Kidney (tissue), 14 donors: ENCODE measurements around the gene GPR37L1. TPM values are rescaled to one million over a fixed set of nuclear protein-coding genes. Genes with fewer than 3 reads are reported as not detected.

Source experiments
- DNase-seq, 5 donors: peaks; one replicate each; pipeline ENCODE4 v3.0.0-alpha.2; 2013 to 2020
- FAIRE-seq: peaks from 2 replicates; lab custom pipeline; 2012; peaks lifted over from hg19 to GRCh38; lab: Jason Lieb, UNC
- H3K27ac ChIP-seq, 2 donors: one replicate each; pipeline ENCODE4 v1.7.0; 2013; ENCODE audit warnings: low read depth in 2 of 2, low read length in 2 of 2, inconsistent platforms in 1 of 2
- H3K27me3 ChIP-seq: one replicate; pipeline ENCODE4 v1.7.1; 2013; ENCODE audit warnings: low read length, inconsistent platforms; ENCODE audit not compliant: control insufficient read depth, insufficient read depth
- H3K36me3 ChIP-seq, 3 donors: one replicate each; pipeline versions ENCODE4 v1.7.0 to v1.7.1; 2013; ENCODE audit warnings: low read length in 3 of 3, control low read depth in 1 of 3, inconsistent platforms in 1 of 3; ENCODE audit not compliant: insufficient read depth in 3 of 3, control insufficient read depth in 2 of 3
- H3K4me1 ChIP-seq, 3 donors: one replicate each; pipeline versions ENCODE4 v1.7.0 to v1.7.1; 2013; ENCODE audit warnings: low read length in 3 of 3, inconsistent platforms in 1 of 3, low read depth in 1 of 3; ENCODE audit not compliant: control insufficient read depth in 2 of 3, insufficient read depth in 2 of 3
- H3K4me3 ChIP-seq, 3 donors: one replicate each; pipeline versions ENCODE4 v1.7.0 to v1.8.1; 2013; ENCODE audit warnings: low read length in 3 of 3, control low read depth in 1 of 3, inconsistent platforms in 1 of 3
- H3K9ac ChIP-seq, 3 donors: one replicate each; pipeline versions ENCODE4 v1.7.0 to v1.7.1; 2013; ENCODE audit warnings: low read length in 3 of 3, control low read depth in 1 of 3, inconsistent platforms in 1 of 3
- H3K9me3 ChIP-seq, 3 donors: one replicate each; pipeline versions ENCODE4 v1.7.0 to v1.7.1; 2013; ENCODE audit warnings: low read length in 3 of 3, control low read depth in 1 of 3, inconsistent platforms in 1 of 3; ENCODE audit not compliant: control insufficient read depth in 2 of 3, insufficient read depth in 1 of 3
- intact Hi-C: fragments of 100-400 bp; cut with DNase I; formaldehyde crosslinking; loops from one replicate; pipeline ENCODE4 v1.11.1; 2022
- polyA plus RNA-seq: library from polyadenylated mRNA; stranded (reverse); fragments of 350-450 nt; fragmentation: Illumina TruSeq; extraction: RNeasy Lipid Tissue Mini Kit (QIAGEN cat#74804); gene quantifications from one replicate; pipeline ENCODE4 v1.2.3, GENCODE V29; 2014; ENCODE audit warnings: low read depth, low replicate concordance; ENCODE audit not compliant: insufficient read depth
- total RNA-seq: library from RNA; stranded (reverse); fragmentation: NEBNext Ultra II Directional; extraction: Animal tissue kit (Norgen Biotek cat#: 25700); gene quantifications from one replicate; pipeline ENCODE4 v1.2.1, GENCODE V29; 2021
- TF ChIP-seq, protein P1 (sequence below): IDR thresholded peaks from 3 replicates; pipeline ENCODE4 v1.5.1; 2012; ENCODE audit warnings: mild to moderate bottlenecking, moderate library complexity, borderline replicate concordance; ENCODE audit not compliant: insufficient read depth; ENCODE audit errors: extremely low read depth
- donor health status: control.
- donor health status: control.
- donor health status: control.
- donor health status: control.
- donor health status: control.
- donor health status: DM: yes; HTN: yes; CAD: no.
- donor health status: Normal renal cell carcinoma (clear cell type).

The GPR37L1 gene
- total and polyA plus RNA-seq, 2 donors from 2014 or later: 0.13 TPM; not detected in 1

DNA sequence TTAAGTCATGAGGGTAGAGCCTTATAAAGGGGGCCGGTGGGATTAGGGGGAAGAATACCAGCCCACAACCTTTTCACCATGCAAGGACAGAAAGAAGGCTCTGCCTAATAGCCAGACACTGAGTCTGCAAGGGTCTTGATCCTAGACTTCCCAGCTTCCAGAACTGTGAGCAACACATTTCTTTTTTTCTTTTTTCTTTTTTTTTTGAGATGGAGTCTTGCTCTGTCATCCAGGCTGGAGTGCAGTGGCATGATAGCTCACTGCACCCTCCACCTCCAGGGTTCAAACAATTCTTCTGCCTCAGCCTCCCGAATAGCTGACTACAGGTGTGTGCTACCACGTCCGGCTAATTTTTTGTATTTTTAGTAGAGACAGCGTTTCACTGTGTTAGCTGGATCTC, 23.6 kb downstream of the GPR37L1 start:
- TF ChIP-seq, protein P1, sequence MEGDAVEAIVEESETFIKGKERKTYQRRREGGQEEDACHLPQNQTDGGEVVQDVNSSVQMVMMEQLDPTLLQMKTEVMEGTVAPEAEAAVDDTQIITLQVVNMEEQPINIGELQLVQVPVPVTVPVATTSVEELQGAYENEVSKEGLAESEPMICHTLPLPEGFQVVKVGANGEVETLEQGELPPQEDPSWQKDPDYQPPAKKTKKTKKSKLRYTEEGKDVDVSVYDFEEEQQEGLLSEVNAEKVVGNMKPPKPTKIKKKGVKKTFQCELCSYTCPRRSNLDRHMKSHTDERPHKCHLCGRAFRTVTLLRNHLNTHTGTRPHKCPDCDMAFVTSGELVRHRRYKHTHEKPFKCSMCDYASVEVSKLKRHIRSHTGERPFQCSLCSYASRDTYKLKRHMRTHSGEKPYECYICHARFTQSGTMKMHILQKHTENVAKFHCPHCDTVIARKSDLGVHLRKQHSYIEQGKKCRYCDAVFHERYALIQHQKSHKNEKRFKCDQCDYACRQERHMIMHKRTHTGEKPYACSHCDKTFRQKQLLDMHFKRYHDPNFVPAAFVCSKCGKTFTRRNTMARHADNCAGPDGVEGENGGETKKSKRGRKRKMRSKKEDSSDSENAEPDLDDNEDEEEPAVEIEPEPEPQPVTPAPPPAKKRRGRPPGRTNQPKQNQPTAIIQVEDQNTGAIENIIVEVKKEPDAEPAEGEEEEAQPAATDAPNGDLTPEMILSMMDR: no peak

DNA sequence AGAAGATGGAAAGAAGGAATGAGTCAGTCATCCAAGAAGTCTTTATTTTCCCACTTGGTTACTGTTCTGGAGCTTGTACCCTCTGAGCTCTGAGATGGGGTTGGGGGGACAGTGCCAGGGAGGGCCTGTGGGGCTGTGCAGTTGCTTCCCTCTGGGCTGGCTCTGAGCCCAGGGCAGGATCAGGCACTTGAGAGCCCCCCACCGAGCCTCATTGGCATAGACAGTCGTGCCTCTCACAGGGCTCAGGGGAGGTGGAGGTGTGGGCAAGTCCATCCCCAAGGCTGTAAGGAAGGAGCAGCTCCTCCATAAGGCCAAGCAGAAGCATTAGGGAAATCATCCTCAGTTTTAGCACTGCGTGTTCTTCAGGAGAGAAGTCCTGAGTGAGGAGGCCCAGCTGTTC, 24.3 kb downstream of the GPR37L1 start:
- Histone ChIP-seq H3K36me3 (no peaks in the 10 kb centered on the region), H3K4me3 (no peak overlapping the region), H3K4me1 (peaks cover 0 to 12% (median 7%) of the 10 kb centered on the region in 3 donors), H3K27ac (no peak overlapping the region), H3K9me3 (no peaks in the 10 kb centered on the region), H3K9ac (no peak overlapping the region), H3K27me3 (no peaks in the 10 kb centered on the region)
- intact Hi-C loops: no loop called here
- DNase-seq (no peak), FAIRE-seq (no peak)
- TF ChIP-seq, protein P1: no peak

More for the DNA sequence above, 23.6 kb downstream of the GPR37L1 start:
- intact Hi-C loops: no loop called here
- Histone ChIP-seq H3K4me1 (peaks cover 0 to 12% (median 7%) of the 10 kb centered on the region in 3 donors), H3K9me3 (no peaks in the 10 kb centered on the region), H3K27me3 (no peaks in the 10 kb centered on the region), H3K9ac (no peak overlapping the region), H3K4me3 (no peak overlapping the region), H3K27ac (no peak overlapping the region), H3K36me3 (no peaks in the 10 kb centered on the region)
- no peak for DNase-seq
- FAIRE-seq: no peak

DNA sequence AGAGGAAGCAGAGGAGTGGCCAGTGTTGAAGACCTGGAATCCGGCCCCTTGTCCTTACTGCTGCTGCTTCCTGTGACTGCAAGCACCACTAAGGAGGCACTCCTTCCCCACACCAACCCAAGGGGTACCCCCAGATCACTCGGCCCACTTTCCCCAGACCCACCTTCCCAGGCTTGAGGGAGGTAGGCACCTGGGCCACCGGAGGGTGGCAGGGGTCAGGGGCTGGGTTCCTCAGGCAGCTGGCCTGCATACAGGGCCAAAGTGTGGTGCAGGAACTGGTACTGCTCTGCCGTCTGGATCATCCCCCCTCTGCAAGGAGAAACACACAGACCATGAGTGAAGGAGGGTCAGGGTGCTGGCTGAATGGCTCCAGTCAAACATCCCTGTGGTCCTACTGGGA, 25.7 kb downstream of the GPR37L1 start:
- Histone ChIP-seq H3K27ac (no peak overlapping the region), H3K9me3 (no peaks in the 10 kb centered on the region), H3K36me3 (no peaks in the 10 kb centered on the region), H3K27me3 (no peaks in the 10 kb centered on the region), H3K4me1 (peaks cover 0 to 7% (median 4%) of the 10 kb centered on the region in 3 donors), H3K4me3 (no peak overlapping the region), H3K9ac (no peak overlapping the region)
- FAIRE-seq (no peak), DNase-seq (no peak)
- TF ChIP-seq, protein P1: no peak
- intact Hi-C loops: no loop called here

DNA sequence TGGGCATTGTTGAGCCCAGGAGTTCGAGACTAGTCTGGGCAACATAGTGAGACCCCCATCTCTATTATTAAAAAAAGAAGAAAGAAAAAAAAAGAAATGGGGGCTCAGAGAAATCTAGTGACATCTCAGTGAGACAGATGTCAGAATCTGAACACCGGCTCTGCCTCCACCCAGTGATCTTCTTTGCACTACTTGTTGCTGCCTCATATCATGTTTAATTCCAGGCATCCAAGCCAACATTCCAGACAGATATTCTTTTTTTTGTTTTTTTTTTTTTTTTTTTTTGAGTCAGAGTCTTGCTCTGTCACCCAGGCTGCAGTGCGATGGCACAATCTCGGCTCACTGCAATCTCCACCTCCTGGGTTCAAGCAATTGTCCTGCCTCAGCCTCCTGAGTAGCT, 26.8 kb downstream of the GPR37L1 start:
- Histone ChIP-seq H3K27ac (no peak overlapping the region), H3K36me3 (no peaks in the 10 kb centered on the region), H3K27me3 (no peaks in the 10 kb centered on the region), H3K9me3 (no peaks in the 10 kb centered on the region), H3K4me3 (no peak overlapping the region), H3K4me1 (peaks cover 0 to 7% (median 4%) of the 10 kb centered on the region in 3 donors), H3K9ac (no peak overlapping the region)
- TF ChIP-seq, protein P1: no peak
- FAIRE-seq: no peak
- no peak for DNase-seq
- intact Hi-C loops: no loop called here
